Aorta (tissue), 5 donors: Measurements from ENCODE around the gene ANKH. TPM values are rescaled to one million over a fixed set of nuclear protein-coding genes. Genes with fewer than 3 reads are reported as not detected.
A peak's percentile ranks its signal among the peaks of the same experiment; 100 is the strongest.

Experiments used
- ATAC-seq: fragments of 200-7000 bp; cut with Tn5 transposase; one replicate; pipeline ENCODE4 v1.9.1; 2022; ENCODE audit warnings: moderate library complexity; ENCODE audit not compliant: low FRiP score
- DNase-seq, 2 donors: peaks; one replicate each; pipeline ENCODE4 v3.0.0-alpha.2; 2020
- H3K27ac ChIP-seq, 2 donors: one replicate each; pipeline ENCODE4 v1.5.1; 2013; ENCODE audit warnings: low read length in 2 of 2, mild to moderate bottlenecking in 2 of 2, moderate library complexity in 2 of 2, control low read depth in 1 of 2, inconsistent platforms in 1 of 2, low read depth in 1 of 2
- H3K27me3 ChIP-seq, 2 donors: one replicate each; pipeline ENCODE4 v1.6.1; 2013; ENCODE audit warnings: control low read depth in 1 of 2, low read length in 1 of 2, mild to moderate bottlenecking in 1 of 2, moderate library complexity in 1 of 2; ENCODE audit not compliant: insufficient read depth in 2 of 2, control insufficient read depth in 1 of 2
- H3K36me3 ChIP-seq, 2 donors: one replicate each; pipeline ENCODE4 v1.6.1; 2013; ENCODE audit warnings: control low read depth in 1 of 2, low read length in 1 of 2, mild to moderate bottlenecking in 1 of 2; ENCODE audit not compliant: insufficient read depth in 2 of 2, control insufficient read depth in 1 of 2
- H3K4me1 ChIP-seq, 2 donors: one replicate each; pipeline ENCODE4 v1.6.1; 2013; ENCODE audit warnings: low read length in 2 of 2, control low read depth in 1 of 2, mild to moderate bottlenecking in 1 of 2, moderate library complexity in 1 of 2; ENCODE audit not compliant: insufficient read depth in 2 of 2, control insufficient read depth in 1 of 2
- H3K4me3 ChIP-seq, 2 donors: one replicate each; pipeline ENCODE4 v1.5.1; 2013; ENCODE audit warnings: low read length in 2 of 2, control low read depth in 1 of 2, mild to moderate bottlenecking in 1 of 2
- H3K9me3 ChIP-seq: one replicate; pipeline ENCODE4 v1.6.1; 2013; ENCODE audit warnings: mild to moderate bottlenecking, low read length; ENCODE audit not compliant: control insufficient read depth
- WGBS, 2 donors: extraction: QIAGEN DNeasy Blood & Tissue Kit; methylation state at CpG; one replicate each; pipeline ENCODE4 v1.1.7; 2013; 5-methylcytosine and 5-hydroxymethylcytosine counted together
- intact Hi-C, 2 donors: fragments of 100-400 bp; cut with DNase I; formaldehyde crosslinking; loops; one replicate each; pipeline versions ENCODE4 v1.14.2 to v1.15.0; 2022
- polyA plus RNA-seq, 2 donors: library from polyadenylated mRNA; stranded (reverse); fragments of 200-250 nt; gene quantifications; one replicate each; pipeline ENCODE4 v1.2.3, GENCODE V29; 2013
- total RNA-seq, 2 donors: library from RNA; stranded (reverse); fragmentation: NEBNext Ultra II Directional; extraction: Animal tissue kit (Norgen Biotek cat#: 25700); gene quantifications; one replicate each; pipeline ENCODE4 v1.2.1, GENCODE V29; 2021
- donor health status: healthy with polysubstance abuse.
- donor health status: Bipolar disorder and iron deficiency.
- donor health status: DM: no; HTN: no; CAD: no.
- donor health status: DM: no; HTN: no; CAD: no.
- donor health status: DM: yes; HTN: yes; CAD: no.

The ANKH gene
- total and polyA plus RNA-seq, 4 donors: 63.7 to 257 (median 167) TPM

DNA sequence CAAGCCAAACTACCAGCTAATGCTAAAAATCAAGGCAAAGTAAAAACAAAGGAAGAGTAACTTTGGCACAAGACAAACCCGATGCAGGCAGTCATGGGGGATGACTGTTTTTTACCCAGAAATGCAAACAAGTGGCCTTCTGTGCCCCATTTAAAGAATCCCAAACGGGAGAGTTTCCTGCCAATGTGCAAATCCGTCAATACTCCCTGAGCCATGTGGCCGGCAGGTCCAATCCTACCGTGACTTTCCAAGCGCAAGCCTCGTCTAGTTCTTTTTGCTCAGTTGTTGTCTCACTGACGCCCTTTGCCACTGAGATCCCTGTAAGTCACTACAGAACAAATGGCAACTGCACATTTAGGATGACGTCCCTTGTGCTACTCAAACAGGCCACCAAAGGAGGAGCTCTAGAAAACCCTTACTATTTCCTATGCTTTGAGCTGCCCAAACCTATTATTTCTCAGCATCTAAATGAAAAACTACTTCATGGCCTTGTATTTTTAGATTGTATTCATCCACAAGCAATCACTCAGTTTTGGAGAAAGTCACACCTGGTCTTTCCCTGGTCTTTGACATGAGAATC, 163.7 kb downstream of the ANKH start:
- WGBS, 2 donors: 32 to 50% methylated on average over 9 of the region's 9 CpGs
- Histone ChIP-seq H3K36me3 (peaks cover 8 to 18% of the 10 kb centered on the region in 2 donors), H3K9me3 (no peaks in the 10 kb centered on the region), H3K4me3 (no peak overlapping the region), H3K4me1 (peaks cover 0 to 3% of the 10 kb centered on the region in 2 donors), H3K27me3 (no peaks in the 10 kb centered on the region), H3K27ac (peak overlapping the region; percentile 23 to 38)
- DNase-seq: no peak
- ATAC-seq: no peak
- intact Hi-C loops: no loop called here

DNA sequence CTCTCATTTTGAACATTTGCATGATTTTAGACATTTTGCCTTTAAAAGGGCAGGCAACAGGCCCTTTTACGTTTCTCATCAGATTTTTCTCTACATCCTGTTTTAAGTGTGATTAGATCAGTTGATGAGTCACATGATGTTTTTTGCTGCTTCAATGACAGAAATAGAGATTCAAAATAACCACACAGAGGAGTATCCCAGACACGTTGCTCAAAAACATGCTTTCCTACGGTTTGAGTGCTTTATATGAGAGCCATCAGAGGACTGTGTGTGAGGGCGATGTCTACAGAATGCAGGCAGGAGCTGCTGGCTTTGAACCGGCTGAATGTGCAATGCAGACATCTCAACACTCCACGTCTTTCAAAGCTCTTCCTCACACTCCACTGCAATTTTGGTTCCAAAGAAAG, 165.0 kb downstream of the ANKH start:
- DNase-seq: no peak
- intact Hi-C loops: no loop called here
- H3K27ac ChIP-seq: peak overlapping the region in 1 of 2 donors; percentile 62
- 25% methylated on average over 6 of the region's 6 CpGs for WGBS, 2 donors
- H3K27me3 ChIP-seq: no peaks in the 10 kb centered on the region
- ATAC-seq: peak; percentile 24
- H3K9me3 ChIP-seq: no peaks in the 10 kb centered on the region
- H3K4me1 ChIP-seq: peaks cover 0 to 3% of the 10 kb centered on the region in 2 donors
- H3K36me3 ChIP-seq: peaks cover 5 to 11% of the 10 kb centered on the region in 2 donors
- no peak overlapping the region for H3K4me3 ChIP-seq

DNA sequence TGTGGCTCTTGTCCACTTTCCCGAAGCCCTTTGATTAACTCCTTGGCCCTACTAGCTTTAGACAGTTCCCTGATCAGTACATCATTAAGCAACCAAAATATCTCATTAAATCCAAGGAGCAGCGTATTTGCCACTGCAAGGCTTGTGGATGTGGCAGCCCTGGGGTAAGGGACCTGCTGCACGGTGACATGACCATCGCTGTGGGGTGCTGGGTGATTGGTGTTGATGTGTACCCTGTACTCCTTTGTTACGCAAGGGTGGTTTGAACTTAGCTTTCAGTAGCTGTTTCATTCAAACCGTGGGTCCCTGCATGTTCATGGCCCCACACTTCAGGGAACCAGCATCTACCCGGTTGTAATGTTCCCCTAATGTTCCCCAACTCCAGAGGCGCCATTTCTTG, 166.0 kb downstream of the ANKH start:
- H3K4me1 ChIP-seq: peaks cover 3% of the 10 kb centered on the region in 2 donors
- H3K27ac ChIP-seq: no peak overlapping the region
- peaks cover 3 to 5% of the 10 kb centered on the region in 2 donors for H3K36me3 ChIP-seq
- H3K27me3 ChIP-seq: no peaks in the 10 kb centered on the region
- ATAC-seq: no peak
- no peaks in the 10 kb centered on the region for H3K9me3 ChIP-seq
- DNase-seq: no peak
- no peak overlapping the region for H3K4me3 ChIP-seq
- intact Hi-C loops: no loop called here
- 95 to 96% methylated on average over 8 of the region's 8 CpGs for WGBS, 2 donors

DNA sequence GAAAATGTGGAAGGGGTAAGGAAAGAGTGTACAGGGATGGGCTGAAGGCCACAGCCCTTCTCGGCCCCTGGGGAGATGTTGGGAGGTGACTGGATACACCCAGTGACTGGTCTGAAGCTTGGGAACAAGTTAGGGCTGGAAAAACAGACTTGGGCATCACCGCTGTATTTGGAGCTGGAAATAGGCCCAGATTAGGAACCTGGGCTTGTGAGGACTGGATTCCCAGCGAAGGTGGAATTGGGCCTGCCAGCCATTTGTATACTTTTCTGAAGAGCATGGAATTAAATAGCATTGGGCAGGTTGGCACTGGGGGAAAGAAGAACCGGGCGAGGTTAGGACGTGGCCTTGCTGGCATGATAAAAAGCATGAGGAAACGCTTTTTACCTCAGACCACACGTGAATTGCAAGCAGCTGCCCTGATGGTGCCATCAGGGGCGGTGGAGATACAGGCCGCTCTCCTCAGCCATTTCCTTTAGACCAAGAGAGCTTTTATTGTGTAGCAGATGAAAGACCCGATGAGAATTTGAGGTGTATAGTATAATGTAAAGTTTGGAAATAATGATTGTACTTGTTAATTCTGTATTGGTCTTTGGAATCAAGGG, 169.2 kb downstream of the ANKH start:
- no peaks in the 10 kb centered on the region for H3K27me3 ChIP-seq
- H3K4me1 ChIP-seq: peaks cover 4 to 10% of the 10 kb centered on the region in 2 donors
- intact Hi-C loops: no loop called here
- H3K27ac ChIP-seq: no peak overlapping the region
- no peaks in the 10 kb centered on the region for H3K9me3 ChIP-seq
- ATAC-seq: no peak
- DNase-seq: no peak
- H3K36me3 ChIP-seq: peaks cover 0 to 2% of the 10 kb centered on the region in 2 donors
- WGBS, 2 donors: 73 to 76% methylated on average over 11 of the region's 11 CpGs
- no peak overlapping the region for H3K4me3 ChIP-seq

DNA sequence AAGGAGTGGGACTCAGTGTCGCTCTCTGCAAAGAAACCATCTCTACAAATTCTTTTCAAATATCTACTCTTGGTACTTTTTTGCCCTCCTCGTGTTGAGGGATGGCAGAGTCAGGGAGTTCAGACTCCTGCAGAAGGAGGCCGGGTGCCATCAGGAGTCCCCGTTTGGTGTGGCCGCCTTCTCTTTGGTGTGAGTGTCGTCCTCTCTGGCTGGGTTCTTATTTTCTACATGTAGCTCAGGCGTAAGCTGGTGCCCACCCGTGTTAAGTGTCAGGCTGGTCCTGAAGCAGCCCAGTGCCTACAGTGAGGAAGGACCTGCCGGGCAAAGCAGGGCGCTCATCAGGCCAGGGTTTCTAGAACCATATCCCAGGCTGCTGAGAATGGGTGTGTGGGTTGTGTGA, 170.0 kb downstream of the ANKH start:
- ATAC-seq (no peak), DNase-seq (no peak)
- peaks cover 0 to 2% of the 10 kb centered on the region in 2 donors for H3K36me3 ChIP-seq
- intact Hi-C loops: no loop called here
- H3K27me3 ChIP-seq: no peaks in the 10 kb centered on the region
- WGBS, 2 donors: 94 to 95% methylated on average over 10 of the region's 10 CpGs
- no peaks in the 10 kb centered on the region for H3K9me3 ChIP-seq
- H3K4me1 ChIP-seq: peaks cover 2 to 10% of the 10 kb centered on the region in 2 donors
- no peak overlapping the region for H3K4me3 ChIP-seq
- H3K27ac ChIP-seq: no peak overlapping the region

DNA sequence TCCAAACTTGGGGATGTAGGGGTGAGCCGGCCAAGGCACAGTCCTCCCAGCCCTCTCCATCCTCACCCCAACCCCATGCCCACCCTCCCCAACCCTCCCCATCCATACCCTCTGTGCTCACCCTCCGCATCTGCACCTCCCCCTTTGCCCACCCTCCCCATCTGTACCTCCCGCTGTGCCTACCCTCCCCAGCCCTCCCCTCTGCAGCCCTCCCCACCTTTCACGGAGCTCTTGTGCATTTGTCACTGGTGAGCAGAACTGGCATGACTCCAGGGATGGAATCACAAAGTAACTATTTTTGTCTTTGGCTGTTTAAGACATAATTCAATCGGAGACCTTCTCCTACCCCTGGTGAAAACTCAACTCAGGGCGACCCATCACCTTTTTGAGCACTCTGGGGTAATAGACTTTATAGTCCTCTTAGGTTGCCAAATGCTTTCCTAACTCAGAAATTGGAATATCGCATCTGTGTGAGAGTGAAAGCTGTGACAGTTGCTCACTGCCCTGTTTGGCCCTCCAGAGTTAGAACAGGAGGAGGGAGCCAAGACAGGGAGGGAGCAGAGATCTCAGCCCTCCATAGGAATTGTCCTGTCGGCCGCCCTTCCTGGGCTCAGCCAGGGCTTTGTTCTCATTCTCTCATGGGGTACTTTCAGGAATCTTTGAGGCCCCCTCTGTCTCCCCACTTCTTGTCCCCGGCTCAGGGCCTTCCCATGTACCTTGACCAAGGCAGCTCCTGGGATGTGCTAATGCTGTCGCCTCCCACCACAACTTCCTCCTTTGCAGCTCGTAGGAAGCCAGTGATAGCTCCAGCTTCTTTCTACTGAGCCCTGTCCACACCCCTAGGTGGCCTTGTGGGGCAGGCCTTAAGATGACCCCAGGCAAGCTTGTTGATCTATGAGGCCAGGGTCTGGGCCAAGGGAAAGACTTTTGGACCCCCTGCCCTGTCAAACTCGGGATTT, 170.8 kb downstream of the ANKH start:
- 35 to 40% methylated on average over 13 of the region's 13 CpGs for WGBS, 2 donors
- DNase-seq (no peak), ATAC-seq (no peak)
- Histone ChIP-seq H3K9me3 (no peaks in the 10 kb centered on the region), H3K27me3 (no peaks in the 10 kb centered on the region), H3K36me3 (peaks cover 0 to 2% of the 10 kb centered on the region in 2 donors), H3K4me3 (no peak overlapping the region), H3K4me1 (peaks cover 2 to 10% of the 10 kb centered on the region in 2 donors), H3K27ac (peak overlapping the region in 1 of 2 donors; percentile 3)
- intact Hi-C loops: no loop called here

DNA sequence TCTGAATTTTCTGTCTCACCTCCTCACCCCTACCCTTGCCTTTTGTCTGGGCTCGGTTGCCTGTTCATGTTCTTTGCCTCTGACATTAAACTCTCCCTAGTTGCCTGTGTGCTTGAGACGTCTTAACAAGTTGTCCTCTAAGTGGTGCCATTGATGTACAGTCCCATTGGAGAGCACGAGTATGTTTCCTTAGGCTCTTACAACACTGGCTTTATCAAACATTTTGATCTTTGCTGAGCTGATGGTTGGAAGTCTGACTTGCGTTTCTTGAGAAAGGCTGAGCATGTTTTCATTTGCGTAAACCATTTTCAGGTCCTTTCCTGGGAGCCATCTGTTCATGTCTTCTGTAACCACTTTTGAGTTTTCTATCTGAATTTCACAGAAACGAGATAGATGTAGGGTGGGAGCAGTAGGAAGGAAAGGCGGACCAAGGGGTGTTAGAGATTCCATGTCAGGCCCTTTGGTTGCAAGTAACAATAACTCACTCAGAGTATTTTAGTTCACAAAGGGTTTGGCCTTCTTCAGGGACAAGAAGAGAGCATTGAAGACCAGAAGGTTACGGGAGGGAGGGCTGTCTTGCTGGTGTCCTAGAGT, 171.7 kb downstream of the ANKH start:
- ATAC-seq (no peak), DNase-seq (no peak)
- H3K27ac ChIP-seq: no peak overlapping the region
- H3K4me3 ChIP-seq: no peak overlapping the region
- WGBS, 2 donors: 78 to 79% methylated on average over 8 of the region's 8 CpGs
- no peaks in the 10 kb centered on the region for H3K27me3 ChIP-seq
- no peaks in the 10 kb centered on the region for H3K9me3 ChIP-seq
- H3K4me1 ChIP-seq: peaks cover 2 to 10% of the 10 kb centered on the region in 2 donors
- H3K36me3 ChIP-seq: peaks cover 0 to 2% of the 10 kb centered on the region in 2 donors
- intact Hi-C loops: no loop called here

DNA sequence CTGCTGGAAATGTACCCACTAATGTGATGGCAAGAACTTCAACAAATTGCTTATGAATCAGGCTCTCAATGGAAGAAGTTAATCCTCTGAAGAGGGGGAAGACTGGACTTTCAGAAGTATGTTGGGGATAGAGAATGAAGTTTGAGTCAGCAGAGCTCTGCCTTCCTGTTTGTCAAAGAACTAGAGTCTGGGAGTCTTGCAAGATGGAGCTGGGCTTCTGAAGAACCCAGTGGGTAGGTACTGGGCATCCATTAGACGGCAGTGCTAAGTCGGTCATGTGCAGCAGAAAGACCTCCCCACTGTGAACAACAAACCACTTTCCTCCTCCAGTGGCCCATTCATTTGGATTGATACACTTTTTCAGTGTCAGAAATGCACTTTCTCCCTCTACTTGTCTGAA, 172.4 kb downstream of the ANKH start:
- Histone ChIP-seq H3K4me3 (no peak overlapping the region), H3K9me3 (no peaks in the 10 kb centered on the region), H3K27me3 (no peaks in the 10 kb centered on the region), H3K27ac (peak overlapping the region in 1 of 2 donors; percentile 26), H3K36me3 (peaks cover 0 to 2% of the 10 kb centered on the region in 2 donors), H3K4me1 (peaks cover 2 to 10% of the 10 kb centered on the region in 2 donors)
- ATAC-seq: no peak
- no peak for DNase-seq
- 92 to 97% methylated on average over 2 of the region's 2 CpGs for WGBS, 2 donors
- intact Hi-C loops: no loop called here
